HL-60/S4 treated with retinoic acid at 250 ng/mL for 4 days and 3 days (cell line): Measurements from ENCODE around the gene IFI27L1.

Source experiments
- in situ Hi-C: fragments of 300-500 bp; cut with MboI; formaldehyde crosslinking; loops from 2 replicates; pipeline ENCODE4 v1.7.0; 2022; ENCODE audit warnings: low sequenced_read_pairs

The IFI27L1 gene

DNA sequence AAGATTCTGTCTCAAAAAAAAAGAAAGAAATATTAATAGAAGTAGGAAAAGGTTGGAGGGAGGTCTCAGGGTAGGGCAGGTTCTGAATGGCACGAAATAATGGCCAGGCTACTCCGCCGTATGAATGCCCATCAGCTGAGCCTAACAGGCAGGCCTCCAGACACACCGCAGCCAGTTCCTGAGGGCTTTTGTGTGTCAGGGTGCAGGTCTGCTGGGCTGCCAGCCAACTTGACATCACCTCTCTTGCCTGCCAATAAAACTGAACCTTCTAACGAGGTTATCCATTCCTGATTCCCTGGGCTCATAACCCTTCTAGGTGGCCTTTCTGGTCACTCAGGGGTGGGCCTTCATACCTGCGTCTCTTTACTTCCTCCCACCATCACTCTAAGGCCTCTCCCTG, 32.4 kb downstream of the IFI27L1 start:
- in situ Hi-C loops: no loop called here

DNA sequence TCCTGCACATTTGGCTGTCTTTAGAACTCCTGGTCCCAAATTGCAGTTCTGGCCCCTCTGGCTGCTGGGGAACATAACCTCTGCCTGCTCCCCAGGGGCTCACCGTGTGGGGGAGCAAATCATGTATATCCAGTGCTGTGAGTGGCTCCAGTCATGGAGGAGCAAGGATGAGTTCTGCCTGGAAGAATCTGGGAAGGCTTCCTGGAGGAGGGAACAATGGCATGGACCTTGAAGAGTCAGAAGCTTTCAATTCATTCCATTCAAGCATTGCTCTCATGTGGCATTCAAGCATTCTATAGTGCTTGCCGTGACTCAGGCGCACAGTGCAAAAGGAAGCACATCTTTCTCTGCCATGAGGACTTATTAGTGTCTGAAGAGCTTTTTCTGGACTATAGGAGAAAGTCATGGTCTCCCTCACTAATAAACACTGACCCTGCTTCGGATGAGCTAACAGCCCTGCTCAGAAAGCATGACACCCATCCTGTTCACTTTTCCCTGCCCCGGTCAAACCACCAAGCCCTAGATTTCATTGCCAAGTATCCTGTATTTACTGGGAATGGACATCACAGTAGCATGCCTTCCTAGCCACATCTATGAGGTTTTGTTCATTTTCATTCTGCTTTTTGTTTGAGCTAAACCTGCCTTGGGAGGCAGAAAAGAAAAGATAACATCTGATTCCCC, 32.9 kb downstream of the IFI27L1 start:
- in situ Hi-C loops: no loop called here

DNA sequence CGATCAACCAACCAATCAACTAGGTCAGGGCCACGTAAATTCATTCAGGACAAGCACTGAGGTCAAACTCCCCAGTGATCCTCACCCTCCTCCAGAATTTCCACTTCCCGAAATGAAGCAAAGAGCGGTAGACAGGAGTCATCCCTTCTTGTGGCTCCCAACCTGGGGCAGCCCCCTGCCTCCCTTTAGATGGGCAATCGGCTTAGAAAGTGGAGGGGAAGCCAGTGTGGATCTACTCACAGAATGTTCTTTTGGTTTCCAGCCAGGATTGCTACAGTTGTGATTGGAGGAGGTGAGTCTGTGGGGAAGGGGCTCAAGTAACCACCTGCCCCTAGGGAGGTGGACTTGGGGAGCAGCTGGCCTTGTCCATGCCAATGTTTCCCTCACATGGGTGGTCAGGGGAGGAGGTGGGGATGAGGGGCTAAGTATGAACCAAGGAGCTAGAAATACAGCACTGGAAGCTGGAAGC, 33.5 kb downstream of the IFI27L1 start:
- in situ Hi-C loops: no loop called here

DNA sequence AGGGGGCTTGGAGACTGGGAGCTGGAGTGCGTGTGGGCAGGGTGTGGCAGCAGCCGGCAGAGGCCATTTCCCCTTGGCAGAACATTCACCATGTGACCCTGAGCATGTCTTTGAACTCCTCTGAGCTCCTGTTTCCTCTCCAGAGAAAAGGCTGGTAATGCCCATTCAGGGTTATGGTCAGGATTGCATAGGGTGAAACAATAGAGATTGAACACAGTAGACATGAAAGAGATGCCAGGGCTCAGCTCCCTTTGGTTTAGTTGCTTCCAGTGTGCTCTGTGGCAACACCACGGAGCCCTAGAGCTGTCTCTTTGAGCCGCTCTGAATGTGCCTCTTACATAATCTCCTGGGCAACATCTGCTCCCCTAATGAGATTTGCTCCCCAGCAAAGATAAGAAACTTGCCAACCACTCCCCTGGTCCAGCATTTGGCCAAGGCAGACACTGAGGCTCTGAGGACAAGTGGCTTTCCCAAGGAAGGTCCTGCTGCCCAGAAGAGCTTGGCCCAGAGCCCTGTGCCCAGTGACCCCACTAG, 34.0 kb downstream of the IFI27L1 start:
- in situ Hi-C loops: no loop called here

DNA sequence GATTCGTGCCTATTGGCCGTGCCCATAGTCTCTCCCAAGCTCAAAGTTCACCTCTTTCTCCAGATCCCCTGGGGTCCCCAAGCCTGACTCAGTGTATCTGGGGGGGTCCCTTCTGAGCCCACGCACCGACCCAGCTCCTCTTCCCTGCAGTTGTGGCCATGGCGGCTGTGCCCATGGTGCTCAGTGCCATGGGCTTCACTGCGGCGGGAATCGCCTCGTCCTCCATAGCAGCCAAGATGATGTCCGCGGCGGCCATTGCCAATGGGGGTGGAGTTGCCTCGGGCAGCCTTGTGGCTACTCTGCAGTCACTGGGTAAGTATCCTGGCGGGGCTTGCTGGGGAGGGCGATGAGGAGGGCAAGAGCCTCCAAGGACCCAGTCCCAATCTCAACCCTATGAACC, 34.5 kb downstream of the IFI27L1 start:
- in situ Hi-C loops: no loop called here

DNA sequence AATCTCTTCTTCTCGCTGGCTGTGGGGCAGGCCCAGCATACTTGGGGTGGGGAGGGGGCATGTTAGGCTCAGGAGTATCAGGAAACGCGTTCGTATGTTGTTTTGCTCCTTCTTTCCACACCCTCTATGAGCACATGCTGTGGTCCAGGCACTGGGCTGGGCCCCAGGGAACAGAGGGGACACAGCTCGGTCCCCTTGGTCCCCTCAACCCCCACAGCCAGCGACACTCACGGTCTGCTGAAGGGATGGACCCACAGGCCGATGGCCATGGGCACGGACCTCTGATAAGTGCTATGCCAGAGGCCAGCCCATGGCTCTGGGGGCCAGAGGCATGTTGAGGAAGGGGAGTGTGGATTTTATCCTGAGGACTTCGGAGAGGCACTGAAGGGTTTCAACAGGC, 35.6 kb downstream of the IFI27L1 start:
- in situ Hi-C loops: no loop called here

DNA sequence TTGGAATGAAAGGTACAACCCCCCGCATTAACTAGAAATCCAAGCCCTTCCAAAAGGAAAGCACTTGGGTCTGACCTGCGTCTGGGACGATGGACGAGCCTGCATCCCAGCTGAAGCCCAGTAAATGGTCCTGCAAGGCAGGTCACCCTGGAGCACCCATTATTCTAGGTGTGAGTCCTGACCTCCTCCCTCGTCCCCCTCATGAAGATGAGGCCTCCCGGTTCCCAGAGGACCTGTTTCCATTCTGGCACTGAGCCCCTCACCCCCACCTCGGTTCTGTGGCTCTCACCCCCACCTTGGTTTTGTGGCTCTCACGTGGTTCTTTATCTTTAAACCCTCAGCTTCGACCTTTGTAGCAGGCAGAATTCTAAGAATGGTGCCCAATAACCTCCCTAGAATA, 36.7 kb downstream of the IFI27L1 start:
- in situ Hi-C loops: no loop called here

DNA sequence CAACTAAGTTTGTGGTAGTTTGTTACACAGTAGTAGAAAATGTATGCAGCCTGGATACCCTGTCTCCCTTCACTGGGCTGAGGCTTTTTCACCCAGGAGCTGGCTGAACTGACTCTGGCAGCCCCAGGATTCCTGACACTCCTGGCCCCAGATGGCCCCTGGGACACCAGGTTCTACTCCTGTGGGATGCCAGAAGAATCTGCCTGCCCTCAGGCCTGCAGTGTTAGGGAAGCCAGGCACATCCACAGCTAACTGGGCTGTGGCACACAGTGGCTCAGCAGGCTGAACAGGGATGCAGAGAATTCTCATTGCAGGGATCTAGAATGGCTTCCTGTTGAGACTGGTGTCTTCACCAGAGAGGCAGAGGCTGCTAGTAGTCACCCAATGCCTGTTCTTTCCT, 38.0 kb downstream of the IFI27L1 start:
- in situ Hi-C loops: no loop called here

DNA sequence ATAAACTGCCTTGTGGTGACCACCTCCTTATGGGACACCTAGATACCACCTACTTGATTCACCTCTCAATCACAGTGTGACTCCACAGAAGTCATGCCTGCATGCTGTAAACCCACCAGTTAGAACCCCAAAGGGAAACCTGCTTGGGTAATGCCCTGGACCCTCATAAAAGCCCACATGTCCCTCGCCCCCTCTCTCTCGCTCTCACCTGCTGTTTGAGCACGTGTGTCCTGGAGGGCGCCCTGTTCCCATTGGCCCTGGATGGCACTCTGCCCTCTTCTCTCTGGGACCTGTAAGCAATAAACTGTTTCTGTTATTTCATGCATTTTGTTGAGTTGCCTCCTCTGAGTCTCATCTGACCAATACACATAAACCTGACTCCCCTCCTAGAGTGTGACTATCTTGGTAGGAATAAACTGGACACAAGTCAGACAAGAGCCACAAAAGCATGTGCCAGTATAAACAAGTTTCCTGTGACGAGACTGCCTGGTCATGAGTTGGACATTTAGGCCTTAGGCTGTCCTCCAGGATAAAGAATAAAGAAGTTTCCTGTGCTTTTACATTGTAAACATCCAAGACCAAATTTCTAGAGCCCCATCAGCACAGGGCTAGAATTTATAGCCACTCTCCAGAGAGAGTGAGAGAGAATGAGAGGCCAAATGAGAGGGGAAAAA, 39.7 kb downstream of the IFI27L1 start:
- in situ Hi-C loops: no loop called here

DNA sequence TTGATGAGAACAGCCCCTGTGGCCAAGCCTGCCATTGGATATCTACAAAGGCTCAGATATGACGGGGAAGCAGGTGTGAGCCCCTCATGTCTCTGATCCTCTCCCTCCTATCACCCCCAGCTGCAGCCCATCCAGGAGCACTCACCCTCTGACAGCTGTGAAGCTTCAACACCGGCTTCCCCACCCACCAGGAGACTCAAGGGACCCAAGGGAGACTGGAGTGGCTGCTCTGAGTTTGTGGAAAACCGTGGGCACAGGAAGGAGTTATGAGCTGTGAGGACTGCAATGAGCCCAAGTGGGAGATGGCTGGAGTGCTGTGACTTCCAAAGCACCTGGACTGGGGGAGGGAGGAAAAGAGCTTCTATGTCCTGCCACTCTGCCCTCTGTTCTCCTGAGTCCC, 40.4 kb downstream of the IFI27L1 start:
- in situ Hi-C loops: no loop called here

DNA sequence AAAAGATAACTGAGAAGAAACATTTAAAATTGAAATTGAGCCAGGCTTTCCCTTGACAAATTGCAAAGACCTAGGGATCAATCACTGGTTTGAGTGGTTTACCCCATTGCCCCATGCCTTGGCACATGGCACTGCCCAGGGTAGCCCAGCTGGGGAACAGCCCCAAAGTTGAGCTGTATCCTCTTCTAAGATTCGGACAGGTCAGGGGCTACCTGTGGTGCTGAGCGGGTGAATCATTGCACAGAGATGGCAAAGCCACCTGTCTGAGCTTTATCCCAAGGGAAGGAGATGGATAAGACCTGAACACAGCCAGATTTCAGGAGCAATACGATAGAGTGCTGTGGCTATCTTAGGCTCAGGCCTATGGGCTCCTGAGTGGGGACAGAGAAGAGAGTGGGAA, 41.3 kb downstream of the IFI27L1 start:
- in situ Hi-C loops: no loop called here

DNA sequence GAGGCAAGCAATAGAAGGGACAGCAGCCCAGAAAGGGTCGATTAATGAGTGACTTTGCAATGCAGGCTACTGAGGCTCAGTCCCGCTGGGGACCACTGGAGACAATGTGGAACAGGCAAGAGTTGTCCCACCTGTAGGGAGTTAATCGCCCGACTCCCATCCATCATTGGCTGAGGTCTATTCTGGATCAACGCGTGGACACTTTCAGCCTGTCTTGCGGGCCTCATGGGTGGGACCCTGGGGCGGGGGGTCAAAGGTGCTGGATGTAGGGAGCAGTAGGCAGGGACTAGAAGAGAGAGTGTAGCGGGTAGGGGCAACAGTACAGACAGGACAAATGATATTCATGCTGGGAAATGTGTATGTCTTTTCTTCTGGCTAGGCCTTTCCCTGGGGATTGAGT, 42.2 kb downstream of the IFI27L1 start:
- in situ Hi-C loops: no loop called here

DNA sequence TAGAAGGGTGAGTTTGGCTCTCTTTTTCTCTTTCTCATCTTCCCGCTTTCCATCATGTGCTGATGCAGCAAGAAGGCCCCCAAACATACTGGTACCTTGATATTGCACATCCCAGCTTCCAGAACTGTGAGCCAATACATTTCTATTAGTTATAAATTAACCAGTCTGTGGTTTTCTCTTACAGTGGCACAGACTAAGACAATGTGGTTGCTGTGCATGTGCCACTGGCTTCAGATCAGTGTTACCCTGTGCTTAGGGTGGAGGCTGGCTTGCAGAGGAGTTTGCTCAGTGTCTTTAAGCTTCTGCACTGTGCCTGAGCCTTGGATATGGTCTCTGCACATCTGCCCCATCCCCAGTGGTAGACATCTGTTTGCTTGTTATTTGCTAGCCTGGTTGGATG, 42.8 kb downstream of the IFI27L1 start:
- in situ Hi-C loops: no loop called here

DNA sequence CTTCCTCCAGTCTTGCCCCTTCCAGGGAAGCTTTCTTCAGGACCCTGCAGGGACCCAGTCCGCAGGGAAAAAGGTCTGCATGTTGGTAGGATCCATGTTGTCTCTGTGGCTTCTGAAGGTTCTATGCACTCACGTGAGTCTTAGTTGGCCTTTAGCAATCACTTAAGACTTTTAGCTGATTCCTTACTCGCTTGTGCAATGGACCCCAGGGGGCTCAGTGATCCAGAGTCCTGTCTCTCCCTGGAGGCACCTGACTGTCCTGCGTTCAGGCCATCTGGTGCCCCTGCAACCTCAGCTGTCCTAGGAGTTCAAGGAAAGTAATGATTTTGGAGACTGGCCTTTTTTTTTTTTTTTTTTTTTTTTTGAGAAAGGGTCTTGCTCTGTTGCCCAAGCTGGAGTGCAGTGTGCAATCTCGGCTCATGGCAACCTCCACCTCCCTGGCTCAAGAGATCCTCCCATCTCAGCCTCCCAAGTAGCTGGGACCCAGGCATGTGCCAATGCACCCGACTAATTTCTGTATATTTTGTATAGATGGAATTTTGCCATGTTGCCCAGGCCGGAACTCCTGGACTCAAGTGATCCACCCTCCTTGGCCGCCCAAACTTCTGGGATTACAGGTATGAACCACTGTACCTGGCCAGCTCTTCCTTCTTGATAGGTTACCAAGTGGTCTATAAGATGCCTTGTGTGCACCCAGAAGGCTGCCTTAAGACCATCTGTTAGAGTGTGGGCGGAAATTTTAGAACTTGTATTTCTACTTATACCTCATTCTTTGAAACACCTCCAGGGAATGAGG, 43.7 kb downstream of the IFI27L1 start:
- in situ Hi-C loops: no loop called here

DNA sequence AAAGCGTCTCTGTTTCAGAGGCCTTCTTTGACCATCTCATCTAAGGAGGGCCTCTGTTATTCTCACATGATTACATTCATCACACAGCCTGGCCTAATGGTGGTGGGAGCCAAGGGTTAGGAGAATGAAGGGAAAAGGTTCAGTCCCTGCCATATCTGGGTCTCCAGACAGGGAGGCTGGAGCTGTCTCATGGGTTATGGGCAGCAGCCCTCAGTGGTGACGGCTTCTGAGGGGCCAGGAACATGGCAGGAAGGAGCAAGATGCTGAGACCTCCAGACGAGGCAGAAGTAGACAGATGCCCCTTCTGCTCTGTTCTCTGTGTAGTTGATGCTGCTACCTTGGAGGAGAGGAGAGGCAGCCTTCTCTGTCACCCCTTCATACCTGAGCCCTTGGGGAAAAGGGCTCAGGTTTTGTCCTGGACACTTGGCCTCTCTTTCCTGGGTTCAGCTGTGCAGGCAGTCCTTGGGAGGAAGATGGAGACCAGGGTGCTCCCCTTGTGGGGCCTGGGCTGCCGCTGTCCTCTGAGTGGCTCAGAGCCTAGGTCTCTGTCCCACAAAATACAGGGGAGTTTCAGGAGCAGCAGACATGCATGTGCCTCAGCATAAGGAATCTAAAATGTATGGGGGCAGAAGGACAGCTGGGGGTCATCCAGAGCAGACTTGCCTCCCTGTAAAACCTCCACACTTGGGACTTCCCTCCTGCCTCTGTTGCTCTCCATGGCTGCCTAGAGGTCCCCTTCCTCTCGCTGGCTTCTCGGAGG, 44.7 kb downstream of the IFI27L1 start:
- in situ Hi-C loops: no loop called here

DNA sequence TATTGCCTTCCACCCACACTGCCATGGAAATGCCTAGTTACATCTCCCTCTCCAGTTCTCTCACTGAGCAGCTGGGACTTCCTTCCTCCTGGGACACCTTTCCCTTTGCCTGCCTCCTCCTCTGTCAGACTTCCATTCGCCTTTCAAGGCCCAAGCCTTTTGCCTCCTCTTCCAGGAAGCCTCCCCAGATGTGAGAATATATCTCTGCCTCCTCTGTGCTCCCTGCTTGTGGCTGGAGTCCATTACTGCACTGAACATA, 45.2 kb downstream of the IFI27L1 start:
- in situ Hi-C loops: no loop called here

DNA sequence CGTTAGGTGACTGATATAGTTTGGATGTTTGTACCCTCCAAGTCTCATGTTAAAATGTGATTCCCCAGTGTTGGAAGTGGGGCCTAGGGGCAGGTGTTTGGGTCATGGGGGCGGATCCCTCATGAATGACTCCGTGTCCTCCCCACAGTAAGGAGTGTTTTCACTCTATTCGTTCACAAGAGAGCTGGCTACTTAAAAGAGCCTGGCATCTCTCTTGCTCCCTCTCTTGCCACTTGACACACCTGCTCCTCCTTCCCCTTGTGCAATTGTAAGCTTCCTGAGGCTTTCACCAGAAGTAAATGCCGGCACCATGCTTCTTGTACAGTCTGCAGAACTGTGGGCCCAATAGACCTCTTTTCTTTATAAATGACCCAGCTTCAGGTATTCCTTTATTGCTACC, 45.7 kb downstream of the IFI27L1 start:
- in situ Hi-C loops: no loop called here

DNA sequence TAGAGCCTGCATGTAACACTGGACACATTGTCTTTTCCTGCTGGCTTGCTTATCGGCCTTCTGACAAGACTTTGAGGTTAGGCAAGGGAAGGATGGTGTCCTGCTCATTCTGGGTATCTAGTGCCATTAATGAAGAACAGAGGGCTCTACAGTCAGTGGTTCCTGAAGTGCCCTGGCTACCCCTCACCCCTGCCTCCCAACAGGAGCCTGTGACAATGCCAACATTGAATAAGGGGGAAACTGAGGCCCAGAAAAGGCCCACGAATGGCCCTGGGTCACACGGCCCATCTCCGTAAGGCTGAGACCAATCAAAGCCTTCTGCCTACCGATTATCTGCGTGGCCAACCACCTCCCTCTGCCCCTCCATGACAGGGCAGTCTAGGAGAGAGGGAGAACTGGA, 46.2 kb downstream of the IFI27L1 start:
- in situ Hi-C loops: no loop called here

DNA sequence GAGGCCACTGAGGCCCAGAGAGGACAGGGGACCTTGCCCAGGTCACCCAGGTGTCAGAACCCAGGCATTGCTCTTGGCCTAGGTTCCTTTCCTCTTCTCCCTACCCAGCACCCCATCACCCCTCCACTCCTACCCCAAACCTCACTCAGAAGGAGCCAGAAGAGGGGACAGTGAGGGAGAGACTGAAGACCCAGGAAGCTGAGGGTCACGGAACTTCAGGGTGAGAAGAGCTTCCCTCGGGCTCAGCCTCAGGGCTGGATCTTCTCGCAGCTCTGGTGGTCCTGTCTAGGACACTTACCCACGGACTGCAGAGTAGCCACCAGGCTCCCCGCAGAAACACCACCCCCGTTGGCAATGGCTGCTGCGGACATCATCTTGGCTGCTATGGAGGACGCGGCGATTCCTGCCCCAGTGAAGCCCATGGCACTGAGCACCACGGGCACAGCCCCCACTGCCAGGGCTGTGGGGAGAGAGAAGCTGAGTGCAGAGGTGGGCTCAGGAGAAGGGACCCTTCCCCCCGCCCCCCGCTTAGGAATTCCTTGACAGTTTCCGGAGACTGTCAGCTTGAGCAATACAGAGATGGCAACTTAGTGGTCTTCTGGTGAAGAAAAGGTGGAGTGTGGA, 47.2 kb downstream of the IFI27L1 start:
- in situ Hi-C loops: no loop called here

DNA sequence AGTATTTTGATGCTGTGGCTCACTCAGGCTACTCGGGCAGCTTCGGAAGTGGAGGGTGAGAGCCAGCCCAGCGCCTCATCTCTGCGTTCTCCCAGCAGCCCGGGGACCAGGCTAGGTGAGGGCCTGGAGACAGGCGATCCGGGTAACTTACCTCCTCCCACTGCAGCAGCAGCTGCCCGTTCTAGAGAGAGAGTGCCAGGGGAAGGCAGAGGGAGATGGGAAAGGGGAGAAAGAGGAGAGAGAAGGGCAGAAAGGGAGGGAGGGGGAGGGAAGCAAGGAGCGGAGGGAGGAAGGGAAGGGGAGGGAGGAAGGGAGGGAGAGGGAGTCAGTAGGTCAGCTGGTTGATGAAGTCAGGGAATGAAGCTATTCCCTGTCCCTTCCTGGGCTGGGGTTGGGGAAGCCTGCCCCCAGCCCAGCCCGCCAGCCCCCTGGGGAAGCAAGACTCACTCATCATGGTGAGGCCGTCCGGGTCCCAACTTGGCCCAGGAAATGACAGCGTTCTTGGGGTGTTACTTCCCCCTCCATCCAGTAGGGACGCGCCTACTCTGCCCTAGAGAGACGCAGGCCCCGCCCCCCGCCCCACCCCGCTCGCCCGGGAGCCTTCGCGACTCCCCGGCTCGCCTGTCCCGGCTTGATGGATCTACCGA, 48.1 kb downstream of the IFI27L1 start, which contains the start of gene IFI27L2:
TSS of gene IFI27L2 (minus strand) at position 494 of the 647 bp plus-strand sequence. CDS start at position 454, 40 bp downstream.
- in situ Hi-C loops: no loop called here
